Transverse colon (tissue), 4 donors: ENCODE data around the gene KRTAP20-3. TPM values are rescaled to one million over a fixed set of nuclear protein-coding genes. Genes with fewer than 3 reads are reported as not detected.

Experiments
- DNase-seq: peaks from one replicate; pipeline ENCODE4 v3.0.0-alpha.2; 2019
- H3K27ac ChIP-seq, 4 donors: fragments of 200-600 bp; sonication (generic); 2 replicates each; pipeline ENCODE4 v1.5.1; 2016 to 2018; ENCODE audit warnings: inconsistent platforms in 4 of 4
- H3K27me3 ChIP-seq: fragments of 200-600 bp; sonication (generic); 2 replicates; pipeline ENCODE4 v1.5.1; 2017; ENCODE audit warnings: inconsistent platforms
- H3K36me3 ChIP-seq, 4 donors: fragments of 200-600 bp; sonication (generic); 2 replicates each; pipeline ENCODE4 v1.5.1; 2017 to 2019; ENCODE audit warnings: inconsistent platforms in 4 of 4
- H3K4me1 ChIP-seq, 4 donors: fragments of 200-600 bp; sonication (generic); 2 replicates each; pipeline ENCODE4 v1.5.1; 2017 to 2020; ENCODE audit warnings: inconsistent platforms in 4 of 4
- H3K4me3 ChIP-seq, 4 donors: fragments of 200-600 bp; sonication (generic); 1 replicate in 1 of 4; 2 replicates in 3 of 4; pipeline versions ENCODE4 v1.5.1 to v1.6.1; 2017 to 2019; ENCODE audit warnings: inconsistent platforms in 4 of 4
- H3K9me3 ChIP-seq, 2 donors: fragments of 200-600 bp; sonication (generic); 2 replicates each; pipeline ENCODE4 v1.5.1; 2017 to 2019; ENCODE audit warnings: inconsistent platforms in 2 of 2
- EP300 ChIP-seq: sonication (generic); formaldehyde crosslinking; IDR thresholded peaks from one replicate; pipeline ENCODE4 v1.6.1; 2017; ENCODE audit warnings: antibody characterized with exemption, low read depth
- POLR2A ChIP-seq: fragments of 450-650 bp; IDR thresholded peaks from one replicate; pipeline ENCODE4 v1.6.1; 2016; ENCODE audit warnings: antibody characterized with exemption, mild to moderate bottlenecking, moderate library complexity
- POLR2AphosphoS5 ChIP-seq, 3 donors: sonication (generic); formaldehyde crosslinking; IDR thresholded peaks; one replicate each; pipeline ENCODE4 v1.6.1; 2016; ENCODE audit warnings: antibody characterized with exemption in 3 of 3
- WGBS, 2 donors: methylation state at CpG; one replicate each; pipeline ENCODE4 v1.1.5; 2018; ENCODE audit warnings: low coverage in 1 of 2; 5-methylcytosine and 5-hydroxymethylcytosine counted together
- in situ Hi-C, 4 donors: fragments of 200-750 bp; cut with MboI; loops; one replicate each; pipeline versions ENCODE4 v1.15.0 to v1.15.1; 2017; ENCODE audit warnings: low sequenced_read_pairs in 3 of 4, low pct_ligation_motif_present in 1 of 4, low pct_unique_long_range_greater_than_20kb in 1 of 4
- intact Hi-C: fragments of 100-400 bp; cut with DNase I; formaldehyde crosslinking; loops from one replicate; pipeline ENCODE4 v1.15.1; 2023; ENCODE audit warnings: low total_unique reads
- total RNA-seq, 4 donors: library from RNA; depleted of rRNA; stranded (reverse); fragments of >200 nt; gene quantifications; one replicate each; pipeline ENCODE4 v1.1.0, GENCODE V29; 2016
- TF ChIP-seq, protein P1 (sequence below), 5 experiments: fragments of 200-600 bp in 3 of 5; fragments of 450-650 bp in 2 of 5; sonication (generic) in 3 of 5; IDR thresholded peaks; 1 replicate in 2 of 5; 2 replicates in 3 of 5; pipeline ENCODE4 v1.5.1; 2016 to 2017; ENCODE audit warnings: antibody characterized with exemption in 5 of 5, inconsistent platforms in 3 of 5, mild to moderate bottlenecking in 2 of 5, moderate library complexity in 1 of 5

The KRTAP20-3 gene
- total RNA-seq, 4 donors from 2014 or later, result not detected

DNA sequence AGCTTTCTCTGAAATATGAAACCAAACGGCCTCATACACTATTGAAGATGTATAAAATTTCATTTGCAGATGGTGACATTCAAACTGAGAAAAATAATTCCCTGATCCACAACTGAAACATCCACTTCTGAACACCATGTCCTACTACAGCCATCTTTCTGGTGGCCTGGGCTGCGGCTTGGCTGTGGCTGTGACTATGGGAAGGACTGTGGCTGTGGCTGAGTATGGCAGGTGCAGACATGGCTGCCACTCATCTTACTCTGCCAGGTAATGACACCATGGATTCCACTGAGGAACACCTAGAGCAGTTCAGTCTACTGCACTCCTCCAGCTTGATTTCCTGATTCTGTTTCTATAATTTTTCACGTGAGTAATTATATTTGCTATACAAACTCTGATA is 22.1 kb upstream of the KRTAP20-3 start, which contains the start of gene KRTAP20-4:
TSS of gene KRTAP20-4 (plus strand) at position 106 of the 400 bp plus-strand sequence.
- in situ Hi-C loops, result no loop called here
- Histone ChIP-seq H3K9me3 (peaks cover 0 to 5% of the 10 kb centered on the region in 2 donors), H3K4me3 (no peak within 1 kb of the TSS), H3K27ac (no peak within 1 kb of the TSS), H3K36me3 (no peaks in the 10 kb centered on the region), H3K4me1 (no peaks in the 10 kb centered on the region), H3K27me3 (no peaks in the 10 kb centered on the region)
- no peak for DNase-seq
- 77 to 79% methylated on average over 3 of the region's 3 CpGs for WGBS, 2 donors
- intact Hi-C loops, result no loop called here
- TF ChIP-seq, protein P1, sequence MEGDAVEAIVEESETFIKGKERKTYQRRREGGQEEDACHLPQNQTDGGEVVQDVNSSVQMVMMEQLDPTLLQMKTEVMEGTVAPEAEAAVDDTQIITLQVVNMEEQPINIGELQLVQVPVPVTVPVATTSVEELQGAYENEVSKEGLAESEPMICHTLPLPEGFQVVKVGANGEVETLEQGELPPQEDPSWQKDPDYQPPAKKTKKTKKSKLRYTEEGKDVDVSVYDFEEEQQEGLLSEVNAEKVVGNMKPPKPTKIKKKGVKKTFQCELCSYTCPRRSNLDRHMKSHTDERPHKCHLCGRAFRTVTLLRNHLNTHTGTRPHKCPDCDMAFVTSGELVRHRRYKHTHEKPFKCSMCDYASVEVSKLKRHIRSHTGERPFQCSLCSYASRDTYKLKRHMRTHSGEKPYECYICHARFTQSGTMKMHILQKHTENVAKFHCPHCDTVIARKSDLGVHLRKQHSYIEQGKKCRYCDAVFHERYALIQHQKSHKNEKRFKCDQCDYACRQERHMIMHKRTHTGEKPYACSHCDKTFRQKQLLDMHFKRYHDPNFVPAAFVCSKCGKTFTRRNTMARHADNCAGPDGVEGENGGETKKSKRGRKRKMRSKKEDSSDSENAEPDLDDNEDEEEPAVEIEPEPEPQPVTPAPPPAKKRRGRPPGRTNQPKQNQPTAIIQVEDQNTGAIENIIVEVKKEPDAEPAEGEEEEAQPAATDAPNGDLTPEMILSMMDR (IDR thresholded peaks at IDR 0.05), result no peak
- TF ChIP-seq POLR2A (no peak), POLR2AphosphoS5 (IDR thresholded peaks at IDR 0.05) (no peak), EP300 (no peak)

DNA sequence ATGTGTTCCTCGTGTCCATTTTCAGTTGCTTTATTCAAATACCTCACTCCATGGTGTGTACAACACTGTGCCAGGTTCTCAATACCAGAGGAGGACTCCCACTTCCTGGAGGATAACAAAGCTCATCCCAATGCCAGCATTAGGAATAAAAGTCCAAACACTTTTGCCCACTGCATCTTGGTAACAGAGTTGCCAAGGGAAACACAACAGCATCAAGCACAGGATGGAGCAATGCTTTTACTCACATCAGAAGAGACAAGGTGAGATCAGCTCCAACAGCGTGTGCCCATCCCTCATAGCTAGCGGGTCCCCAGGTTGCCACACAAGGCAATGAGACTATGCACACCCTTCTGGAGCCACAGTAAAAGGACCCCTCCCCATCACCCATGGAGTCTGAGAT is 19.3 kb upstream of the KRTAP20-3 start:
- Histone ChIP-seq H3K27me3 (no peaks in the 10 kb centered on the region), H3K4me1 (no peaks in the 10 kb centered on the region), H3K4me3 (no peak overlapping the region), H3K9me3 (peaks cover 0 to 9% of the 10 kb centered on the region in 2 donors), H3K27ac (no peak overlapping the region), H3K36me3 (no peaks in the 10 kb centered on the region)
- no peak for DNase-seq
- in situ Hi-C loops (no loop called here), intact Hi-C loops (no loop called here)
- WGBS, 2 donors, result 80 to 94% methylated on average over 1 to 3 of the region's 3 CpGs
- TF ChIP-seq POLR2AphosphoS5 (IDR thresholded peaks at IDR 0.05) (no peak), POLR2A (no peak), EP300 (no peak)
- TF ChIP-seq, protein P1 (IDR thresholded peaks at IDR 0.05), result no peak

DNA sequence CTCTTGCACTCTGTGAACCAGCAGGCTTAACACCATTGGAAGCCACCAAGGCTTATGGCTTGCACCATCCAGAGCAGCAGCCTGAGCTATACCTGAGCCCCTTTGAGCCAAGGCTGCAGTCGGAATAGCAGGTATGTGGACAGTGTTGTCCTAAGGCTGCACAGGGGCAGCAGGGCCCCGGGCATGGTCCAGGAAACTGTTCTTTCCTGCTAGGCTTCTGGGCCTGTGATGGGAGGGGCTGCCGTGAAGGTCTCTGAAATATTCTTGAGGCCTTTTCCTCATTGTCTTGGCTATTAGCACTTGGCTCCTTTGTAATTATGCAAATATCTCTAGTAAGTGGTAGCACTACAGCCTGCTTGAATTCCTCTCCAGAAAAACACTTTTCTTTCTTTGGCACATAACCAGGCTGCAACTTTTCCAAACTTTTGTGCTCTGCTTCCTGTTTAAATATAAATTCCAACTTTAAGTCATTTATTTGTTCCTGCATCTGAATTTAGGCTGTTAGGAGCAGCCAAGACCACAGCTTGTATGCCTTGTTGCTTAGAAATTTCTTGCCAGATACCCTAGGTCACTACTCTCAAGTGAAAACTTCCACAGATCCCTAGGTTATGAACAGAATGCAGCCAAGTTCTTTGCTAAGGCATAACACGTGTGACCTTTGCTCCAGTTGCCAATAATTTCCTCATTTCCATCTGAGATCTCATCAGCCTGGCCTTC is 17.1 kb upstream of the KRTAP20-3 start:
- Histone ChIP-seq H3K36me3 (no peaks in the 10 kb centered on the region), H3K27me3 (no peaks in the 10 kb centered on the region), H3K4me1 (no peaks in the 10 kb centered on the region), H3K27ac (no peak overlapping the region), H3K9me3 (peaks cover 0 to 9% of the 10 kb centered on the region in 2 donors), H3K4me3 (no peak overlapping the region)
- intact Hi-C loops (no loop called here), in situ Hi-C loops (no loop called here)
- DNase-seq, result no peak
- TF ChIP-seq, protein P1 (IDR thresholded peaks at IDR 0.05), result no peak
- TF ChIP-seq POLR2AphosphoS5 (IDR thresholded peaks at IDR 0.05), result no peak
- 20 to 81% methylated on average over 1 to 4 of the region's 4 CpGs for WGBS, 2 donors

DNA sequence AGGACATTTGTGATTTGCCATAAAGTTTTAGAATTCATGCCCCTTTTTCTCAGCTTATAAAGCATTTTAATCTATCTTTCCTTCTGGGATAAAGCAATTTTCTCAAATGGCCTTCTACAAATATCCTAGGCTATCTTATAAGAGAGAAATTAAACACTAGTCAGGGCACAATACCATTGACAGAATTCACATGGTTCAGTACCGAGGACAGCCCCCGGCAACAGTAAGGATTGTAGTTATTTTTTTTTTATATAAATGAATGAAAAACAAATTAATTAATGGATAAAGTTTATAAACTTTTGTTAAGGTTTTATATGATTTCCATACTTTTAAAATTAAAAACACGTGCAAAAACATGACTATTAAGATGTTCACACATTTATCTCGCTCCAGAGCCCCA is 14.6 kb upstream of the KRTAP20-3 start:
- Histone ChIP-seq H3K4me1 (no peaks in the 10 kb centered on the region), H3K27me3 (no peaks in the 10 kb centered on the region), H3K36me3 (no peaks in the 10 kb centered on the region), H3K27ac (no peak overlapping the region), H3K9me3 (peaks cover 0 to 9% of the 10 kb centered on the region in 2 donors), H3K4me3 (no peak overlapping the region)
- no peak for DNase-seq
- intact Hi-C loops, result no loop called here
- no peak for TF ChIP-seq POLR2AphosphoS5 (IDR thresholded peaks at IDR 0.05)
- TF ChIP-seq POLR2A, result no peak
- no peak for TF ChIP-seq EP300
- TF ChIP-seq, protein P1 (IDR thresholded peaks at IDR 0.05), result no peak
- 75 to 83% methylated on average over 4 of the region's 4 CpGs for WGBS, 2 donors
- in situ Hi-C loops, result no loop called here
